Measurements from ENCODE around the gene DNAAF3. TPM values are rescaled to one million over a fixed set of nuclear protein-coding genes. Genes with fewer than 3 reads are reported as not detected.
A peak's percentile ranks its signal among the peaks of the same experiment; 100 is the strongest.

DNAAF3 gene
- total and polyA plus RNA-seq, 4 experiments from 2014 or later = 0.93 TPM; not detected in 3

DNA sequence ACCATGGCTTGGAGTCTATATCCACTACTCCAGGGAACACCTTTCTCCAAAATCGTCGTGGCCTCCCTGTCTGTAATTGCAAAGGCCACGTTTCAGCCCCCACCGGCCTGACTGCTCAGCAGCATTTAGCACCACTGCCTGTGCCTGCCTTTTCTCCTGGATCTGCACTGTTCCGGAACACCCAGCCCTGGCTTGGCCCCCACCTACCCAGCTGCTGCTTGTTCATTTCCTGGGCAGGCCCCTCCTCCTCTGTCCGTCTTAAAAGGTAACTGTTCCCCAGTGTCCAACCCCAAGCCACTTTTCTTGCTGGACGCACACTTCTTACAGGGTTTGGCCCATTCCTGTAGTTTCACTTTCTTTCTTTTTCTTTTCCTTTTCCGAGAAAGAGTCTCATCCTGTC lies 22.2 kb upstream of the DNAAF3 start:
- Histone ChIP-seq H3K27ac (ENCODE audit: low read depth, low read length) (no peak overlapping the region), H3K4me1 (ENCODE audit: insufficient read depth, low read length) (no peaks in the 10 kb centered on the region), H3K9me3 (ENCODE audit: control insufficient read depth in 1 of 2, low read length in 2 of 2) (no peaks in the 10 kb centered on the region), H3K36me3 (ENCODE audit: insufficient read depth, low read length) (no peaks in the 10 kb centered on the region), H3K27me3 (ENCODE audit: insufficient read depth, low read length) (no peaks in the 10 kb centered on the region), H3K4me3 (ENCODE audit: low read length in 2 of 2) (no peak overlapping the region)
- Mint-ChIP-seq H3K27me3 (peaks cover 13 to 21% of the 10 kb centered on the region in 2 donors), H3K36me3 (no peaks in the 10 kb centered on the region), H3K4me1 (peaks cover 0 to 9% (median 5%) of the 10 kb centered on the region in 4 donors), H3K9me3 (no peaks in the 10 kb centered on the region), H3K4me3 (peak overlapping the region in 1 of 8 donors; percentile 23), H3K27ac (peak overlapping the region in 1 of 7 donors; percentile 1)
- no peak for DNase-seq
- ChIA-PET CTCF (ENCODE audit: partially characterized antibody) (no interaction called here), POLR2A (ENCODE audit: partially characterized antibody) (no interaction called here)
- intact Hi-C loops (cut with micrococcal nuclease) = no loop called here

DNA sequence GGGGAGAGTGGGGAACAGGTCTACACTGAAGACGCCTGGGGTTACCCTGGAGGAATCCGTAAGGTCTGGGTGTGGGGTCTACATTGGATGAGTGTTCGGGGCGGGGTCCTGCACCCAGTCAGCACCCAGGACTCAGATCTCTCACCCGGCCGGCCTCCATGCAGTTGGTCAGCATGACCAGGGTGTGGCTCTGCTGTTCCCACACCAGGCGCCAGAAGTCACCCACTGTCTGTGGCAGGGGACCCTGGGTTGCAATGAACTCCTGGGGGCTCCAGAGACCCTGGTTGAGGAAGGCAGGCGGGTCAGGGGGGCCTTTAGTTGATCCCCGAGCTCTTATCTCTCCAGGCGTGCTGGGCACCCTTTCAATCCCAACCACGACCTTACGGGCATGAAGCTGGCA lies 19.7 kb upstream of the DNAAF3 start:
- H3K4me1 ChIP-seq (ENCODE audit: insufficient read depth, low read length) = no peaks in the 10 kb centered on the region
- DNase-seq = no peak
- no peak overlapping the region for H3K27ac ChIP-seq (ENCODE audit: low read depth, low read length)
- ChIA-PET POLR2A (ENCODE audit: partially characterized antibody) (no interaction called here), CTCF (ENCODE audit: partially characterized antibody) (no interaction called here)
- no peaks in the 10 kb centered on the region for H3K9me3 Mint-ChIP-seq
- peaks cover 0 to 9% (median 5%) of the 10 kb centered on the region in 4 donors for H3K4me1 Mint-ChIP-seq
- H3K4me3 Mint-ChIP-seq = no peak overlapping the region
- intact Hi-C loops (cut with micrococcal nuclease) = no loop called here
- H3K36me3 ChIP-seq (ENCODE audit: insufficient read depth, low read length) = no peaks in the 10 kb centered on the region
- peaks cover 9% of the 10 kb centered on the region for H3K27me3 ChIP-seq (ENCODE audit: insufficient read depth, low read length)
- H3K27ac Mint-ChIP-seq = no peak overlapping the region
- no peaks in the 10 kb centered on the region for H3K9me3 ChIP-seq (ENCODE audit: control insufficient read depth in 1 of 2, low read length in 2 of 2)
- H3K27me3 Mint-ChIP-seq = peaks cover 10 to 26% of the 10 kb centered on the region in 2 donors
- H3K36me3 Mint-ChIP-seq = no peaks in the 10 kb centered on the region
- H3K4me3 ChIP-seq (ENCODE audit: low read length in 2 of 2) = no peak overlapping the region

DNA sequence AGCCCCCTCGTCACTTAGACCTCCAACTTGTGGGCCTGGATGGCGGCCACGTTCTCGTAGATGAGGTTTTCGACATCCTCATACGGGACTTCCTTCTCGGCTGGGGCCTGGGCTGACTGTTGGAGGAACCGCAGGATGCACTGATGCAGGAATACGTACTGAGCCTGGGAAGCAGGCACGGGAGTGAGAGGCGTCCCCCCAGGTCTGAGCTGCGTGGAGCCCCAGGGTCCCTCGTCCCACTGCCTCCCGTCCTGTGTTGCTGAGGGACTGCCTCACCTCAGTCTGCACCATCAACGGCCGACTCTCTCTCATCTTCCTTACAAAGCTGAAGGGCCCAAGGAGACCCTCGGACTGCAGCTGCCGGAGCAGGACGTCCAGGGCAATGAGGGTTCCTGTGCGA lies 15.3 kb upstream of the DNAAF3 start:
- peaks cover 31% of the 10 kb centered on the region for H3K27me3 ChIP-seq (ENCODE audit: insufficient read depth, low read length)
- H3K4me1 ChIP-seq (ENCODE audit: insufficient read depth, low read length) = peaks cover 23% of the 10 kb centered on the region
- H3K4me1 Mint-ChIP-seq = peaks cover 9 to 30% (median 19%) of the 10 kb centered on the region in 4 donors
- DNase-seq = no peak
- H3K36me3 Mint-ChIP-seq = peaks cover 0 to 3% of the 10 kb centered on the region in 2 donors
- intact Hi-C loops (cut with micrococcal nuclease) = no loop called here
- no peak overlapping the region for H3K4me3 Mint-ChIP-seq
- ChIA-PET POLR2A (ENCODE audit: partially characterized antibody) (no interaction called here), CTCF (ENCODE audit: partially characterized antibody) (interaction anchor here (1.3 kb wide), 1 partner anchor 236 kb away, joined by 3 read pairs; no protein-coding TSS in a partner anchor)
- H3K27ac ChIP-seq (ENCODE audit: low read depth, low read length) = no peak overlapping the region
- peaks cover 32 to 48% of the 10 kb centered on the region in 2 donors for H3K27me3 Mint-ChIP-seq
- peaks cover 0 to 4% (median 2%) of the 10 kb centered on the region in 8 donors for H3K9me3 Mint-ChIP-seq
- no peaks in the 10 kb centered on the region for H3K36me3 ChIP-seq (ENCODE audit: insufficient read depth, low read length)
- no peaks in the 10 kb centered on the region for H3K9me3 ChIP-seq (ENCODE audit: control insufficient read depth in 1 of 2, low read length in 2 of 2)
- no peak overlapping the region for H3K4me3 ChIP-seq (ENCODE audit: low read length in 2 of 2)
- no peak overlapping the region for H3K27ac Mint-ChIP-seq

DNA sequence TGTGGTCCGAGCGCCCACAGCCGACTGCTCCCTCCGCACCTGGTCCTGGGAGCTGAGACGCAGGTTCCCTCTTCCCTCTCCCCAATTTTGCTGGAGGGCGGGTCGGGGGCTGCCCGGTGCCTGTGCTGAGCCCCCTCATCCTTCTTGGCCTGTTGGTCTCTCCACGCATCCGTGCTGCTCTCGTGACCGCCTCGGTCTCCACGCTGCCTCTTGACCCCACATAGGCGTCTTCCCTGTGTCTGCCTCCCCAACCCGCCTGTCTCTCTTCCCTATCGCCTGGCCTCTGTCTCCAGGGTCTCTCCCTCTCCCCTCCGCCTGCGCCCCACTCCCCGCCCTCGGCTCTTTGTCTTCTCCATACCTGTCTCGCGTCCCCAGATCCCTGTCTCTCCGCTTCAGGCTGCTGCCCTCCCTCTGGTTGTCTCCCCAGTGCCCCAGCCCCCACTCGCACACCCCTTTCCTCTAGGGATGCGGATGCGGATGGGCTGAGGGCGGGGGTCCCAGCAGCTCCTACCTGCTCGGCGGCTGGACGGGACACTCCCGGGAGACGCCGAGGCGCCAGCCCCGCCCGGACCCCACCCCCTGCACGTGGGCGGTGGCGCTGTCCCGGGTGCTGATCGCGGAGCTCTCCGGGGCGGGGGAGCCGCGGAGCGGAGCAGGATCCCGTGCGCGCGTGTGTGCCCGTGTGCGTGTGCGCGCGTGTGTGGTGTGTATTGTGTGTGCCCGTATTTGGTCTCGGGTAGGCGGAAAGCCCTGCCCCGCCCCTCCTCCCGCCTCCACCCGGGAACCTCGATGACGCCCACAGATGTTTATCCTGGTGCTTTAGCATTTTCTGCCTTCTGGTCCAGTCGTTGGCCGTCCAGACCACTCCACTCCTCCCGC lies 13.4 kb upstream of the DNAAF3 start, which contains the start of gene SYT5:
Gene SYT5, minus strand, starts transcription at position 684 of the 879 bp plus-strand sequence. CDS start 1,248 bp downstream, outside the sequence.
- H3K27me3 ChIP-seq (ENCODE audit: insufficient read depth, low read length) = peaks cover 42% of the 10 kb centered on the region
- H3K4me1 Mint-ChIP-seq = peaks cover 9 to 30% (median 19%) of the 10 kb centered on the region in 4 donors
- H3K36me3 ChIP-seq (ENCODE audit: insufficient read depth, low read length) = no peaks in the 10 kb centered on the region
- peaks cover 0 to 3% of the 10 kb centered on the region in 2 donors for H3K36me3 Mint-ChIP-seq
- peaks cover 23% of the 10 kb centered on the region for H3K4me1 ChIP-seq (ENCODE audit: insufficient read depth, low read length)
- ChIA-PET CTCF (ENCODE audit: partially characterized antibody) (no interaction called here), POLR2A (ENCODE audit: partially characterized antibody) (interaction anchor here (0.7 to 1.0 kb wide), 3 partner anchors 33 to 159 kb away, joined by 3 to 6 read pairs (median 4); partner anchors contain the start of genes KMT5C and PPP6R1)
- H3K4me3 Mint-ChIP-seq = peak within 1 kb of the TSS; percentile 70 to 88 (median 83)
- DNase-seq = peak; percentile 57 to 66 (median 61)
- H3K27ac Mint-ChIP-seq = peak within 1 kb of the TSS; percentile 87 to 99 (median 96)
- H3K9me3 ChIP-seq (ENCODE audit: control insufficient read depth in 1 of 2, low read length in 2 of 2) = no peaks in the 10 kb centered on the region
- H3K27ac ChIP-seq (ENCODE audit: low read depth, low read length) = peak within 1 kb of the TSS; percentile 46
- peaks cover 41 to 55% of the 10 kb centered on the region in 2 donors for H3K27me3 Mint-ChIP-seq
- intact Hi-C loops (cut with micrococcal nuclease) = loop anchor here (1.0 to 2.0 kb wide), 4 partner anchors 63 to 296 kb away; partner anchors contain the start of genes PPP1R12C, PPP6R1, RPL28 and ZNF628
- H3K4me3 ChIP-seq (ENCODE audit: low read length in 2 of 2) = peak within 1 kb of the TSS; percentile 42 to 63
- H3K9me3 Mint-ChIP-seq = peaks cover 0 to 4% (median 2%) of the 10 kb centered on the region in 8 donors

DNA sequence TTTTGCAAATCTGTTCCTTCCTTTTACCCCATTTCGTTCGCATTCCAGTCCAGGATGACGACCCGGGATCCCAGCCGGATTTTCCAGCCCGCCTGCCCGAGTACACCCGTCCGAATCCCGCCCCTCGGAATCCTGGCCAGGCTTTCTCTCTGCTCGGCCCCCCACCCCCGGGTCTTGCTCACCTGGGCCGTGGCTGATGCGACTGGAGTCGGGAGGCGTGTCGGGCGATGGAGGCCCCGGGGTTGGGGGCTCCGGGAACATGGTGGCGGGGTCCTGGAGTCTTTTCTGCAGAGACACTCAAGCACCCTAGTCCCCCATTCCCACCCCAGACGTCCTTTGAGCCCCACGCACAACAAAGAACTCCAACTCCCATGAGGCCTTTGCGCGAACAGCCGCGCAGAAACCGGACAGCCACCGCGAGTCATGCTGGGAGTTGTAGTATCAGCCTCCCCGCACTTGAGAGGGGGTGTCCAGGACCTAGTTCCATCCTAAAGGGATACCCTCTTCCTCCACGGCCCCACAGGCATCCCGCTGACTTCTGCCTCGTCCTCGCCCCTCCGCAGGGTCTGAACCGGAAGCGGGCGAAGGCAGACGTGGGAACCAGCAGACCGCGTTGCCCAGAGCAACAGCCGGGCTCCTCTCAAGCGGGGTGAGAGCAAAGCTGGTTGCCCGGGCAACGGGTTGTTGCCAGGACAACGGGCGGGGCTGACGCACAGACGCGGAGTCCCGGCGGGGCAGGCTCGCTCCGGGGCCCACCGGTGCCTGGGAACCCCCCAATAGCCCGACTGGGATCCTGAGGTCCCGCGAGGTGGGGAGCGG lies 12.6 kb upstream of the DNAAF3 start:
- peak; percentile 94 to 98 (median 95) for DNase-seq
- H3K27me3 ChIP-seq (ENCODE audit: insufficient read depth, low read length) = peaks cover 50% of the 10 kb centered on the region

DNA sequence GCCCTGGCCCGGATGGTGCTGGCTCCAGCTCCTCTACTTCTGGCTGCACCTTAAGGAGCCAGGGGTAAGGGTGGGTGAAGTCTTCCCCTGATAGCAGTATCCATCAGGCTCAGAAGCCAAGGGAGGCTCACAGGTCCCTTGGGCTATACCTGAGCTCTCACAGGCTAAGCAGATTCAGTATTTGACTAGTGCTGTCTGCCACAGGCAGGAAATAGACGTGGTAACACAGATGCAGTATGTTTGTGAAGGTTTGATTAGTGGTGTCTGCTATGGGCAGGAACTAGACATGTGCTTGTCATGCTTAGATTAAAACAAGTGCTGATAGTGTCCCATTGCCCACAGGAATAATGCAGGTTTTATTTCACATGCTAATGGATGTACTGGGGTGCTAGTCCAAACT lies 9.7 kb upstream of the DNAAF3 start:
- Histone ChIP-seq H3K4me1 (ENCODE audit: insufficient read depth, low read length) (peaks cover 38% of the 10 kb centered on the region), H3K27ac (ENCODE audit: low read depth, low read length) (no peak overlapping the region), H3K36me3 (ENCODE audit: insufficient read depth, low read length) (no peaks in the 10 kb centered on the region), H3K9me3 (ENCODE audit: control insufficient read depth in 1 of 2, low read length in 2 of 2) (no peaks in the 10 kb centered on the region), H3K4me3 (ENCODE audit: low read length in 2 of 2) (no peak overlapping the region), H3K27me3 (ENCODE audit: insufficient read depth, low read length) (peaks cover 43% of the 10 kb centered on the region)
- DNase-seq = no peak
- intact Hi-C loops (cut with micrococcal nuclease) = no loop called here
- H3K4me3 Mint-ChIP-seq = peak overlapping the region in 2 of 8 donors; percentile 15 to 20
- peaks cover 0 to 3% of the 10 kb centered on the region in 2 donors for H3K36me3 Mint-ChIP-seq
- POLR2A ChIA-PET (ENCODE audit: partially characterized antibody) = no interaction called here
- H3K27ac Mint-ChIP-seq = peak overlapping the region in 1 of 7 donors; percentile 77
- peaks cover 13 to 60% (median 31%) of the 10 kb centered on the region in 4 donors for H3K4me1 Mint-ChIP-seq
- CTCF ChIA-PET (ENCODE audit: partially characterized antibody) = interaction anchor here (2.2 kb wide), 1 partner anchor 16 kb away, joined by 10 read pairs; no protein-coding TSS in a partner anchor
- peaks cover 54 to 64% of the 10 kb centered on the region in 2 donors for H3K27me3 Mint-ChIP-seq
- H3K9me3 Mint-ChIP-seq = peaks cover 0 to 4% (median 2%) of the 10 kb centered on the region in 8 donors

More for the DNA sequence above, 12.6 kb upstream of the DNAAF3 start:
- peak overlapping the region; percentile 42 to 63 for H3K4me3 ChIP-seq (ENCODE audit: low read length in 2 of 2)
- H3K9me3 ChIP-seq (ENCODE audit: control insufficient read depth in 1 of 2, low read length in 2 of 2) = no peaks in the 10 kb centered on the region
- CTCF ChIA-PET (ENCODE audit: partially characterized antibody) = interaction anchor here (0.7 kb wide), 1 partner anchor 69 kb away, joined by 3 read pairs; no protein-coding TSS in a partner anchor
- H3K27me3 Mint-ChIP-seq = peaks cover 45 to 61% of the 10 kb centered on the region in 2 donors
- peak overlapping the region; percentile 46 for H3K27ac ChIP-seq (ENCODE audit: low read depth, low read length)
- H3K27ac Mint-ChIP-seq = peak overlapping the region; percentile 87 to 99 (median 96)
- H3K36me3 Mint-ChIP-seq = peaks cover 0 to 3% of the 10 kb centered on the region in 2 donors
- peak overlapping the region; percentile 66 to 88 (median 83) for H3K4me3 Mint-ChIP-seq
- peaks cover 30% of the 10 kb centered on the region for H3K4me1 ChIP-seq (ENCODE audit: insufficient read depth, low read length)
- intact Hi-C loops (cut with micrococcal nuclease) = loop anchor here (1.0 to 2.0 kb wide), 4 partner anchors 62 to 297 kb away; partner anchors contain the start of genes PPP1R12C, PPP6R1, RPL28 and ZNF628
- POLR2A ChIA-PET (ENCODE audit: partially characterized antibody) = interaction anchor here (0.7 kb wide), 1 partner anchor 34 kb away, joined by 3 read pairs; no protein-coding TSS in a partner anchor
- peaks cover 0 to 4% (median 2%) of the 10 kb centered on the region in 8 donors for H3K9me3 Mint-ChIP-seq
- H3K36me3 ChIP-seq (ENCODE audit: insufficient read depth, low read length) = no peaks in the 10 kb centered on the region
- peaks cover 12 to 37% (median 23%) of the 10 kb centered on the region in 4 donors for H3K4me1 Mint-ChIP-seq
